Keratinocyte (primary cell): Measurements from ENCODE around the gene ATXN7L1.
"Not testable (repeated sequence)": the region's sequence is repeated elsewhere in the genome, so short reads cannot be mapped to it uniquely, and the experiment has no call there.

Experiments
- CTCF ChIP-seq, 3 experiments: IDR thresholded peaks in 1 of 3; conservative IDR thresholded peaks in 1 of 3; optimal IDR thresholded peaks in 1 of 3; 2 replicates in 2 of 3; 3 replicates in 1 of 3; pipeline versions ENCODE3 to v1.5.1; 2011; ENCODE audit warnings: low read length in 3 of 3, mild to moderate bottlenecking in 3 of 3, moderate library complexity in 2 of 3, control low read depth in 1 of 3, inconsistent platforms in 1 of 3; ENCODE audit not compliant: insufficient read depth in 2 of 3; ENCODE audit errors: extremely low read depth in 1 of 3
- EZH2 ChIP-seq: IDR thresholded peaks from one replicate; pipeline ENCODE4 v1.6.1; 2012; ENCODE audit warnings: inconsistent platforms, mild to moderate bottlenecking, low read length, moderate library complexity

DNA sequence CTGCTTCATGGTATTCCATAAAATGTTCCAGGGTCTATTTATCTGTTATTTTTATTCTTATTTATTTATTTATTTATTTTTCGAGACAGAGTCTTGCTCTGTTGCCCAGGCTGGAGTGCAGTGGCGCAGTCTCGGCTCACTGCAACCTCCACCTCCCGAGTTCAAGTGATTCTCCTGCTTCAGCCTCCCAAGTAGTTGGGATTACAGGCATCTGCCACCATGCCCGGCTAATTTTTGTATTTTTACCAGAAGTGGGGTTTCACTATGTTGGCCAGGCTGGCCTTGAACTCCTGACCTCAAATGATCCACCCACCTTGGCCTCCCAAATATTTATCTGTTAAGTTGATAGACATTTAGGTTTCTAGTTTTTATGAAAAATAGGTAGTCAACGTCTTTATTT lies 6.8 kb upstream of the ATXN7L1 start:
- not testable (repeated sequence) for TF ChIP-seq CTCF (optimal IDR thresholded peaks at IDR 0.05 in 1 of 3, IDR thresholded peaks at IDR 0.05 in 1 of 3, conservative IDR thresholded peaks at IDR 0.05 in 1 of 3; ENCODE audit: extremely low read depth in 1 of 3, insufficient read depth in 2 of 3, low read length in 3 of 3); EZH2
